H9 (cell line): Measurements from ENCODE around the gene SMCO4. TPM values are rescaled to one million over a fixed set of nuclear protein-coding genes. Genes with fewer than 3 reads are reported as not detected.

ENCODE experiments used
- DNase-seq: peaks from one replicate; pipeline ENCODE4 v3.0.0-alpha.2; 2017
- H2AFZ ChIP-seq: one replicate; pipeline ENCODE4 v1.6.1; 2013; ENCODE audit warnings: mild to moderate bottlenecking, low read length, control low read depth, moderate library complexity
- H2AK5ac ChIP-seq: 2 replicates; pipeline ENCODE4 v1.6.1; 2013; ENCODE audit warnings: low read length, control low read depth, mixed read lengths; ENCODE audit not compliant: insufficient read length
- H2BK120ac ChIP-seq: one replicate; pipeline ENCODE4 v1.6.1; 2013; ENCODE audit warnings: low read depth, mild to moderate bottlenecking, low read length, control low read depth, inconsistent platforms; ENCODE audit not compliant: poor library complexity, severe bottlenecking
- H2BK12ac ChIP-seq: 2 replicates; pipeline ENCODE4 v1.6.1; 2013; ENCODE audit warnings: low read length, control low read depth, mixed read lengths, low read depth; ENCODE audit not compliant: insufficient read length
- H2BK15ac ChIP-seq: 2 replicates; pipeline ENCODE4 v1.6.1; 2013; ENCODE audit warnings: low read depth, low read length, control low read depth
- H2BK20ac ChIP-seq: one replicate; pipeline ENCODE4 v1.6.1; 2013; ENCODE audit warnings: low read depth, mild to moderate bottlenecking, low read length, control low read depth, inconsistent platforms; ENCODE audit not compliant: poor library complexity, severe bottlenecking
- H2BK5ac ChIP-seq: 2 replicates; pipeline ENCODE4 v1.6.1; 2013; ENCODE audit warnings: low read length, control low read depth, mixed read lengths; ENCODE audit not compliant: insufficient read length
- H3K14ac ChIP-seq: 2 replicates; pipeline ENCODE4 v1.6.1; 2013; ENCODE audit warnings: low read length, control low read depth; ENCODE audit not compliant: insufficient read depth
- H3K18ac ChIP-seq: 2 replicates; pipeline ENCODE4 v1.6.1; 2013; ENCODE audit warnings: low read depth, mild to moderate bottlenecking, mixed read lengths, low read length, control low read depth; ENCODE audit not compliant: insufficient read length
- H3K23ac ChIP-seq: 2 replicates; pipeline ENCODE4 v1.6.1; 2013; ENCODE audit warnings: low read length, control low read depth, mixed read lengths, low read depth; ENCODE audit not compliant: insufficient read length
- H3K23me2 ChIP-seq: 2 replicates; pipeline ENCODE4 v1.6.1; 2013; ENCODE audit warnings: low read depth, mild to moderate bottlenecking, mixed read lengths, low read length, control low read depth; ENCODE audit not compliant: insufficient read length, poor library complexity, severe bottlenecking
- H3K27ac ChIP-seq: 2 replicates; pipeline ENCODE4 v1.5.1; 2013; ENCODE audit warnings: low read length, control low read depth, mixed read lengths, low read depth; ENCODE audit not compliant: insufficient read length
- H3K27me3 ChIP-seq: 2 replicates; pipeline ENCODE4 v1.6.1; 2013; ENCODE audit warnings: low read length, control low read depth, inconsistent platforms; ENCODE audit not compliant: insufficient read depth
- H3K4ac ChIP-seq: 2 replicates; pipeline ENCODE4 v1.6.1; 2013; ENCODE audit warnings: low read depth, mild to moderate bottlenecking, control low read depth, inconsistent platforms, low read length, moderate library complexity
- H3K4me1 ChIP-seq: 2 replicates; pipeline ENCODE4 v1.6.1; 2013; ENCODE audit warnings: low read length, control low read depth, inconsistent platforms; ENCODE audit not compliant: insufficient read depth
- H3K4me2 ChIP-seq: 2 replicates; pipeline ENCODE4 v1.6.1; 2013; ENCODE audit warnings: low read length, control low read depth, mixed read lengths; ENCODE audit not compliant: insufficient read length, insufficient read depth
- H3K56ac ChIP-seq: 2 replicates; pipeline ENCODE4 v1.6.1; 2013; ENCODE audit warnings: low read depth, mild to moderate bottlenecking, mixed read lengths, low read length, control low read depth; ENCODE audit not compliant: insufficient read length
- H3K79me1 ChIP-seq: 2 replicates; pipeline ENCODE4 v1.6.1; 2013; ENCODE audit warnings: low read depth, mild to moderate bottlenecking, moderate library complexity, low read length, control low read depth, inconsistent platforms; ENCODE audit not compliant: insufficient read depth, poor library complexity, severe bottlenecking
- H3K79me2 ChIP-seq: 2 replicates; pipeline ENCODE4 v1.6.1; 2013; ENCODE audit warnings: low read length, control low read depth, inconsistent platforms; ENCODE audit not compliant: insufficient read depth
- H3K9ac ChIP-seq: 2 replicates; pipeline ENCODE4 v1.6.1; 2013; ENCODE audit warnings: low read length, control low read depth, mixed read lengths; ENCODE audit not compliant: insufficient read length; ENCODE audit errors: extremely low read depth
- H3K9me3 ChIP-seq: one replicate; pipeline ENCODE4 v1.6.1; 2013; ENCODE audit warnings: low read depth, low read length, inconsistent platforms; ENCODE audit not compliant: control insufficient read depth
- H3T11ph ChIP-seq: one replicate; pipeline ENCODE4 v1.6.1; 2013; ENCODE audit warnings: mild to moderate bottlenecking, low read length, control low read depth, inconsistent platforms
- H4K20me1 ChIP-seq: one replicate; pipeline ENCODE4 v1.6.1; 2013; ENCODE audit not compliant: control insufficient read depth, insufficient read length, insufficient read depth
- H4K5ac ChIP-seq: 2 replicates; pipeline ENCODE4 v1.6.1; 2013; ENCODE audit warnings: low read depth, mild to moderate bottlenecking, mixed read lengths, low read length, control low read depth; ENCODE audit not compliant: insufficient read length
- H4K8ac ChIP-seq: replicated peaks from 2 replicates; pipeline ENCODE4 v1.6.1; 2013; ENCODE audit warnings: low read length, control low read depth, mixed read lengths, low read depth; ENCODE audit not compliant: insufficient read length
- H4K91ac ChIP-seq: 2 replicates; pipeline ENCODE4 v1.6.1; 2013; ENCODE audit warnings: low read depth, mild to moderate bottlenecking, moderate library complexity, mixed read lengths, low read length, control low read depth; ENCODE audit not compliant: insufficient read length
- H3K27ac Mint-ChIP-seq, 3 experiments: 2 replicates in 2 of 3; 3 replicates in 1 of 3; pipeline ENCODE4 v1.8.0; 2020 to 2021; ENCODE audit warnings: mixed read lengths in 3 of 3, mild to moderate bottlenecking in 1 of 3, moderate library complexity in 1 of 3
- H3K27me3 Mint-ChIP-seq: 2 replicates; pipeline ENCODE4 v1.8.0; 2021; ENCODE audit warnings: low read depth, mild to moderate bottlenecking, moderate library complexity, mixed read lengths
- H3K36me3 Mint-ChIP-seq, 3 experiments: 2 replicates in 2 of 3; 3 replicates in 1 of 3; pipeline ENCODE4 v1.8.0; 2020 to 2021; ENCODE audit warnings: low read depth in 3 of 3, mixed read lengths in 3 of 3; ENCODE audit not compliant: insufficient read depth in 1 of 3
- H3K4me1 Mint-ChIP-seq, 2 experiments: 2 replicates each; pipeline ENCODE4 v1.8.0; 2020; ENCODE audit warnings: mixed read lengths in 2 of 2
- H3K4me3 Mint-ChIP-seq, 2 experiments: 2 replicates in 1 of 2; 3 replicates in 1 of 2; pipeline ENCODE4 v1.8.0; 2020 to 2021; ENCODE audit warnings: mild to moderate bottlenecking in 2 of 2, mixed read lengths in 2 of 2, moderate library complexity in 1 of 2
- H3K9me3 Mint-ChIP-seq, 2 experiments: 2 replicates in 1 of 2; 3 replicates in 1 of 2; pipeline ENCODE4 v1.8.0; 2020; ENCODE audit warnings: mild to moderate bottlenecking in 2 of 2, mixed read lengths in 2 of 2, moderate library complexity in 1 of 2
- CTCF ChIP-seq: fragments of 200-600 bp; sonication (generic); conservative IDR thresholded peaks from 3 replicates; pipeline ENCODE4 v1.8.0; 2021; ENCODE audit warnings: antibody characterized with exemption, mild to moderate bottlenecking
- WGBS: extraction: QIAGEN DNeasy Blood & Tissue Kit; methylation state at CpG from one replicate; pipeline ENCODE4 v1.1.7; 2013; ENCODE audit warnings: missing lambda C conversion rate, low lambda C conversion rate, mixed read lengths; ENCODE audit not compliant: insufficient read length; ENCODE audit errors: extremely low coverage; 5-methylcytosine and 5-hydroxymethylcytosine counted together
- total RNA-seq: library from RNA; stranded (reverse); gene quantifications from 2 replicates; pipeline ENCODE4 v1.2.1, GENCODE V29; 2021

Gene SMCO4
- total RNA-seq, 1 experiment from 2014 or later: 35.6 TPM

- no peaks in the 10 kb centered on the region for H3K36me3 Mint-ChIP-seq
- H3K4me1 Mint-ChIP-seq: peaks cover 7 to 9% of the 10 kb centered on the region in 2 experiments
- no peak overlapping the region for H3K56ac ChIP-seq
- no peak overlapping the region for H2BK120ac ChIP-seq
- no peak overlapping the region for H3K4ac ChIP-seq
- no peak for TF ChIP-seq CTCF
- no peak overlapping the region for H3K4me3 Mint-ChIP-seq
- H3K27ac Mint-ChIP-seq: no peak overlapping the region
- H4K91ac ChIP-seq: no peak overlapping the region
- no peak for DNase-seq
- no peaks in the 10 kb centered on the region for H3K9me3 Mint-ChIP-seq
- no peak overlapping the region for H2AFZ ChIP-seq
- H3K14ac ChIP-seq: no peak overlapping the region
- no peak overlapping the region for H2BK12ac ChIP-seq
- H2AK5ac ChIP-seq: no peak overlapping the region
- no peak overlapping the region for H4K5ac ChIP-seq
- no peaks in the 10 kb centered on the region for H3K79me2 ChIP-seq
- H2BK15ac ChIP-seq: no peak overlapping the region
- H4K20me1 ChIP-seq: no peaks in the 10 kb centered on the region
- no peak overlapping the region for H3K18ac ChIP-seq
- no peaks in the 10 kb centered on the region for H3K4me1 ChIP-seq
- H3K27ac ChIP-seq: no peak overlapping the region
- no peak overlapping the region for H3K4me2 ChIP-seq
- no peaks in the 10 kb centered on the region for H3K9me3 ChIP-seq
- H3K79me1 ChIP-seq: no peaks in the 10 kb centered on the region
- H3K23me2 ChIP-seq: no peaks in the 10 kb centered on the region
- no peak overlapping the region for H2BK5ac ChIP-seq
- no peaks in the 10 kb centered on the region for H3K27me3 Mint-ChIP-seq
- no peak overlapping the region for H2BK20ac ChIP-seq
- H3K27me3 ChIP-seq: no peaks in the 10 kb centered on the region
- no peak overlapping the region for H3T11ph ChIP-seq
- no peak overlapping the region for H4K8ac ChIP-seq
- H3K23ac ChIP-seq: no peak overlapping the region
- no CpG with 5 or more reads among the region's 2 CpGs for WGBS
- no peak overlapping the region for H3K9ac ChIP-seq
Observed at GRCh38 chr11:93568726-93569125, 25.5 kb upstream of the SMCO4 start.
